A673 (cell line): Measurements from ENCODE around the gene LMCD1. TPM values are rescaled to one million over a fixed set of nuclear protein-coding genes. Genes with fewer than 3 reads are reported as not detected.

Experiments
- BruUV-seq: library from RNA; stranded (reverse); fragments of 400-500 nt; replicated peaks from 2 replicates; lab custom pipeline; 2021; lab: Mats Ljungman, UMichigan
- CTCF ChIA-PET: fragments of 300-600 bp; sonication (Branson Sonifier 250); formaldehyde crosslinking; loops from one replicate; lab custom pipeline; 2022; ENCODE audit warnings: antibody characterized with exemption; lab: Charles Lee
- POLR2A ChIA-PET: fragments of 300-600 bp; sonication (Branson Sonifier 250); formaldehyde crosslinking; loops from one replicate; lab custom pipeline; 2022; ENCODE audit warnings: antibody characterized with exemption; ENCODE audit not compliant: low non-redundant PET; lab: Charles Lee
- DNase-seq: peaks from one replicate; pipeline ENCODE4 v3.0.0-alpha.2; 2015; ENCODE audit warnings: low spot score
- H3K27ac ChIP-seq: fragments of 200-600 bp; sonication (generic); 2 replicates; pipeline ENCODE4 v1.5.1; 2016; ENCODE audit warnings: mixed run types, low read depth, mild to moderate bottlenecking, mixed read lengths, antibody characterized with exemption, low read length; ENCODE audit not compliant: poor library complexity, severe bottlenecking
- H3K27me3 ChIP-seq: fragments of 200-600 bp; sonication (generic); replicated peaks from 2 replicates; pipeline ENCODE4 v1.6.1; 2017; ENCODE audit warnings: mixed run types, low read depth, mild to moderate bottlenecking, mixed read lengths, antibody characterized with exemption, low read length; ENCODE audit not compliant: insufficient read depth, poor library complexity
- H3K36me3 ChIP-seq: fragments of 200-600 bp; sonication (generic); 2 replicates; pipeline ENCODE4 v1.6.1; 2016; ENCODE audit warnings: mixed run types, mild to moderate bottlenecking, mixed read lengths, antibody characterized with exemption, low read length; ENCODE audit not compliant: insufficient read depth, poor library complexity, severe bottlenecking
- H3K4me1 ChIP-seq: fragments of 200-600 bp; sonication (generic); 2 replicates; pipeline ENCODE4 v1.6.1; 2017; ENCODE audit warnings: mixed run types, mild to moderate bottlenecking, mixed read lengths, antibody characterized with exemption, low read length; ENCODE audit not compliant: insufficient read depth, poor library complexity, severe bottlenecking
- H3K4me3 ChIP-seq: fragments of 200-600 bp; sonication (generic); 2 replicates; pipeline ENCODE4 v1.5.1; 2016; ENCODE audit warnings: low read depth, mixed run types, mild to moderate bottlenecking, mixed read lengths, low read length; ENCODE audit not compliant: poor library complexity, severe bottlenecking
- H3K9me3 ChIP-seq: fragments of 200-600 bp; sonication (generic); 2 replicates; pipeline ENCODE4 v1.6.1; 2016; ENCODE audit warnings: mixed run types, low read depth, mild to moderate bottlenecking, mixed read lengths, antibody characterized with exemption, low read length; ENCODE audit not compliant: poor library complexity, severe bottlenecking
- CTCF ChIP-seq: fragments of 300-800, 200-600 bp; sonication (generic); conservative IDR thresholded peaks from 2 replicates; pipeline ENCODE4 v1.5.1; 2017; ENCODE audit warnings: low read depth, mild to moderate bottlenecking, antibody characterized with exemption, low read length, moderate library complexity, mixed read lengths
- EZH2 ChIP-seq: fragments of 200-600 bp; sonication (generic); IDR thresholded peaks from 2 replicates; pipeline ENCODE4 v1.6.1; 2017; ENCODE audit warnings: borderline replicate concordance, low read depth, mild to moderate bottlenecking, mixed read lengths, antibody characterized with exemption, low read length; ENCODE audit not compliant: poor library complexity, severe bottlenecking
- intact Hi-C: fragments of 100-400 bp; cut with micrococcal nuclease; formaldehyde crosslinking; loops from one replicate; pipeline ENCODE4 v1.10.0; 2022; ENCODE audit not compliant: unreplicated experiment
- total RNA-seq: library from RNA; stranded (reverse); gene quantifications from 2 replicates; pipeline ENCODE4 v1.2.3, GENCODE V29; 2021

The LMCD1 gene
- total RNA-seq, 1 experiment from 2014 or later: 4.3 TPM

GRCh38 chr3:8565376-8565775 lies 63.8 kb downstream of the LMCD1 start:
- H3K27ac ChIP-seq: no peak overlapping the region
- TF ChIP-seq CTCF: no peak
- no peak for TF ChIP-seq EZH2
- no peaks in the 10 kb centered on the region for H3K4me1 ChIP-seq
- H3K9me3 ChIP-seq: no peaks in the 10 kb centered on the region
- DNase-seq: no peak
- intact Hi-C loops: no loop called here
- CTCF ChIA-PET: no interaction called here
- POLR2A ChIA-PET: no interaction called here
- BruUV-seq: no TSS peak
- H3K4me3 ChIP-seq: no peak overlapping the region
- no peaks in the 10 kb centered on the region for H3K36me3 ChIP-seq
- no peaks in the 10 kb centered on the region for H3K27me3 ChIP-seq

GRCh38 chr3:8567784-8568575 lies 66.4 kb downstream of the LMCD1 start:
- Histone ChIP-seq H3K9me3 (no peaks in the 10 kb centered on the region), H3K36me3 (no peaks in the 10 kb centered on the region), H3K27me3 (no peaks in the 10 kb centered on the region), H3K4me3 (no peak overlapping the region), H3K4me1 (peaks cover 10% of the 10 kb centered on the region), H3K27ac (no peak overlapping the region)
- TF ChIP-seq CTCF: no peak
- no peak for TF ChIP-seq EZH2
- DNase-seq: no peak
- POLR2A ChIA-PET: no interaction called here
- intact Hi-C loops: no loop called here
- CTCF ChIA-PET: no interaction called here
- no TSS peak for BruUV-seq

GRCh38 chr3:8571256-8571655 lies 69.6 kb downstream of the LMCD1 start:
- POLR2A ChIA-PET: no interaction called here
- no TSS peak for BruUV-seq
- DNase-seq: peak; percentile 14

More at GRCh38 chr3:8571256-8571655, 69.6 kb downstream of the LMCD1 start:
- no peaks in the 10 kb centered on the region for H3K27me3 ChIP-seq
- peaks cover 10% of the 10 kb centered on the region for H3K4me1 ChIP-seq
- CTCF ChIA-PET: no interaction called here
- intact Hi-C loops: no loop called here
- no peaks in the 10 kb centered on the region for H3K9me3 ChIP-seq
- TF ChIP-seq CTCF (no peak), EZH2 (no peak)
- H3K27ac ChIP-seq: no peak overlapping the region
- H3K4me3 ChIP-seq: no peak overlapping the region
- no peaks in the 10 kb centered on the region for H3K36me3 ChIP-seq
